ENCODE measurements around the gene KCNK18. TPM values are rescaled to one million over a fixed set of nuclear protein-coding genes. Genes with fewer than 3 reads are reported as not detected.
"Not testable (repeated sequence)": the region's sequence is repeated elsewhere in the genome, so short reads cannot be mapped to it uniquely, and the experiment has no call there.

KCNK18 gene
- total RNA-seq, 1 experiment from 2014 or later = not detected

- DNase-seq (ENCODE audit: low read depth) = peak; percentile 23
Measured at GRCh38 chr10:117221156-117221711, 23.9 kb downstream of the KCNK18 start.

GRCh38 chr10:117222552-117222951, 25.3 kb downstream of the KCNK18 start:
- no peak for DNase-seq (ENCODE audit: low read depth)

- no peak for DNase-seq (ENCODE audit: low read depth)
Measured at GRCh38 chr10:117222976-117223692, 25.8 kb downstream of the KCNK18 start.

- DNase-seq (ENCODE audit: low read depth) = no peak
Measured at GRCh38 chr10:117223693-117224430, 26.6 kb downstream of the KCNK18 start.

- DNase-seq (ENCODE audit: low read depth) = no peak
Measured at GRCh38 chr10:117224881-117225280, 27.6 kb downstream of the KCNK18 start.

GRCh38 chr10:117226813-117227451, 29.6 kb downstream of the KCNK18 start:
- peak; percentile 29 for DNase-seq (ENCODE audit: low read depth)

- no peak for DNase-seq (ENCODE audit: low read depth)
Measured at GRCh38 chr10:117228210-117228609, 30.9 kb downstream of the KCNK18 start.

GRCh38 chr10:117230107-117230506, 32.8 kb downstream of the KCNK18 start:
- not testable (repeated sequence) for DNase-seq (ENCODE audit: low read depth)

- no peak for DNase-seq (ENCODE audit: low read depth)
Measured at GRCh38 chr10:117237401-117237991, 40.2 kb downstream of the KCNK18 start.

- no peak for DNase-seq (ENCODE audit: low read depth)
Measured at GRCh38 chr10:117239051-117239450, 41.8 kb downstream of the KCNK18 start.

- no peak for DNase-seq (ENCODE audit: low read depth)
Measured at GRCh38 chr10:117239721-117240620, 42.7 kb downstream of the KCNK18 start.

- no peak for DNase-seq (ENCODE audit: low read depth)
Measured at GRCh38 chr10:117240621-117241529, 43.6 kb downstream of the KCNK18 start, which contains the start of gene SLC18A2. Gene SLC18A2, plus strand, starts transcription at chr10:117241114. Its CDS starts 580 bp downstream, at chr10:117241694.

- no peak for DNase-seq (ENCODE audit: low read depth)
Measured at GRCh38 chr10:117241541-117242462, 44.5 kb downstream of the KCNK18 start.

GRCh38 chr10:117242463-117242832, 45.2 kb downstream of the KCNK18 start:
- DNase-seq (ENCODE audit: low read depth) = no peak

GRCh38 chr10:117246997-117247671, 49.8 kb downstream of the KCNK18 start:
- DNase-seq (ENCODE audit: low read depth) = no peak

GRCh38 chr10:117248750-117249465, 51.6 kb downstream of the KCNK18 start:
- DNase-seq (ENCODE audit: low read depth) = no peak

GRCh38 chr10:117249493-117250093, 52.3 kb downstream of the KCNK18 start:
- no peak for DNase-seq (ENCODE audit: low read depth)
